NCI-H146 (cell line): Measurements from ENCODE around the gene TM9SF4.
"Not testable (repeated sequence)": the region's sequence is repeated elsewhere in the genome, so short reads cannot be mapped to it uniquely, and the experiment has no call there.

Source experiments
- DNase-seq: peaks from one replicate; lab custom pipeline; 2025; lab: John Stamatoyannopoulos, UW

Gene TM9SF4

DNA sequence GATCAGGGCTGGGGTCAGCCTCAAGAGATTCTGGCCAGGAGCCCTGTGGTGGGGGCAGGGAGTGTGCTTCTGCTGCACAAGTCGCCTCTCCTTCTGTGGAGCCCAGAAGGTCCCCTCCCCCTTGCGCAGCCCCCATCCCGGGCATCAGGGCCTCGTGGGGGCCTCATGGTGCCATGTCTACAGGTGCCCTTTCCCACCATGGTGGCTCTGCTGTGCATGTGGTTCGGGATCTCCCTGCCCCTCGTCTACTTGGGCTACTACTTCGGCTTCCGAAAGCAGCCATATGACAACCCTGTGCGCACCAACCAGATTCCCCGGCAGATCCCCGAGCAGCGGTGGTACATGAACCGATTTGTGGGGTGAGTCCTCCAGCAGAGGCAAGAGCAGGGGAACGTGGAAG is 48.1 kb downstream of the TM9SF4 start:
- DNase-seq = no peak

DNA sequence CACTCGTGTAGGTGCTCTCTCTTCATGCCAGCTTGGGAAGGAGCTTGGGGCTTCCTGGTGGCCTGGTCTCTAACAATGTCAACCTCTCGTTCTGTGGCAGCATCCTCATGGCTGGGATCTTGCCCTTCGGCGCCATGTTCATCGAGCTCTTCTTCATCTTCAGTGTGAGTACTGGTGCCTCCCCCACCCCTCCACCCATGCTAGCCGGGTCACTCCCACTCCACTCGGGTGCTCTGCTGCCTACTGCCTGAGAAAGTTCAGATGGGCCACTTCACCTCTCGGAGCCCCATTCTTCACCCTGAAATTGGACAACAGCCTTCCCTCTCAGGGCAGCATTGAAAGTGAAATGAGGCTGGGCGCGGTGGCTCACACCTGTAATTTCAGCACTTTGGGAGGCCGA is 48.8 kb downstream of the TM9SF4 start:
- DNase-seq = no peak

- DNase-seq = no peak
These were observed 49.6 kb downstream of the TM9SF4 start for GRCh38 chr20:32158943-32159660.

- DNase-seq = no peak
These were observed 50.3 kb downstream of the TM9SF4 start for GRCh38 chr20:32159766-32160221.

DNA sequence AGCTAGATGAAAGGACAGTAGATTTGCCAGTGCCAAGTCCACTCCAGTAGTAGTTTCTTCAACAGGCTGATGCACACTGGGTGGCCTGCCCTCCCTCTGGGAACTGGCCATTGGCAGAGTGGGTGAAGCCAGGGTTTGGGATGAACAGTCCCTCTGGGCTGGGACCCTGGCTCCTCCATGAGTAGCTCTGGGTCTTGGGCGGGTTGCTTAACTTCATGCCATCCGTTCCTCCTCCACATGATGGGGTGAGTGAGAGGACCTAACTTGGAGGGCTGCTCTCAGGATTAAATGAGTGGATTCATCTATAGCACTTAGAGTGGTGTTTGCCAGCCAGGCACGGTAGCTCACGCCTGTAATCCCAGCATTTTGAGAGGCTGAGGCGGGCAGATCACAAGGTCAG is 50.8 kb downstream of the TM9SF4 start:
- no peak for DNase-seq

- no peak for DNase-seq
These were observed 52.8 kb downstream of the TM9SF4 start for GRCh38 chr20:32162351-32162750.

GRCh38 chr20:32163951-32164350 is 54.4 kb downstream of the TM9SF4 start:
- no peak for DNase-seq

DNA sequence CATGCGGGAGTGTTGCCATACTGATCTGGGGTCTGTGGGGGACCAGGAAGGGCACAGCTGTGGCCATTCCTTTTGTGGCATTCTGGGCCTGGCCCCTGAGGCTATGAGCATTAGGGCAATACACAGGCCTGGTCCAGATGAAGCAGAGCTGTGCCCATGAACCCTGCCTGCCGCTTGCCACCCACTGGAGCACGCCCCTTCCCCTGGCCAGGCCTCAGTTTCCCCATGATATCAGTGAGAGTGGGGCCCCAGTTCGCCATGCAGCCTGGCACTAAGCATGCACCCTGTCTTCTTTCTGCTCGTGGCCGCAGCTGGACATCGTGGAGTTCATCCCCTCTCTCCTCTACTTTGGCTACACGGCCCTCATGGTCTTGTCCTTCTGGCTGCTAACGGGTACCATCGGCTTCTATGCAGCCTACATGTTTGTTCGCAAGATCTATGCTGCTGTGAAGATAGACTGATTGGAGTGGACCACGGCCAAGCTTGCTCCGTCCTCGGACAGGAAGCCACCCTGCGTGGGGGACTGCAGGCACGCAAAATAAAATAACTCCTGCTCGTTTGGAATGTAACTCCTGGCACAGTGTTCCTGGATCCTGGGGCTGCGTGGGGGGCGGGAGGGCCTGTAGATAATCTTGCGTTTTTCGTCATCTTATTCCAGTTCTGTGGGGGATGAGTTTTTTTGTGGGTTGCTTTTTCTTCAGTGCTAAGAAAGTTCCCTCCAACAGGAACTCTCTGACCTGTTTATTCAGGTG is 55.6 kb downstream of the TM9SF4 start:
- DNase-seq = no peak

- DNase-seq = no peak
These were observed 56.5 kb downstream of the TM9SF4 start for GRCh38 chr20:32165836-32166545.

- DNase-seq = no peak
These were observed 58.0 kb downstream of the TM9SF4 start for GRCh38 chr20:32167552-32167951.

DNA sequence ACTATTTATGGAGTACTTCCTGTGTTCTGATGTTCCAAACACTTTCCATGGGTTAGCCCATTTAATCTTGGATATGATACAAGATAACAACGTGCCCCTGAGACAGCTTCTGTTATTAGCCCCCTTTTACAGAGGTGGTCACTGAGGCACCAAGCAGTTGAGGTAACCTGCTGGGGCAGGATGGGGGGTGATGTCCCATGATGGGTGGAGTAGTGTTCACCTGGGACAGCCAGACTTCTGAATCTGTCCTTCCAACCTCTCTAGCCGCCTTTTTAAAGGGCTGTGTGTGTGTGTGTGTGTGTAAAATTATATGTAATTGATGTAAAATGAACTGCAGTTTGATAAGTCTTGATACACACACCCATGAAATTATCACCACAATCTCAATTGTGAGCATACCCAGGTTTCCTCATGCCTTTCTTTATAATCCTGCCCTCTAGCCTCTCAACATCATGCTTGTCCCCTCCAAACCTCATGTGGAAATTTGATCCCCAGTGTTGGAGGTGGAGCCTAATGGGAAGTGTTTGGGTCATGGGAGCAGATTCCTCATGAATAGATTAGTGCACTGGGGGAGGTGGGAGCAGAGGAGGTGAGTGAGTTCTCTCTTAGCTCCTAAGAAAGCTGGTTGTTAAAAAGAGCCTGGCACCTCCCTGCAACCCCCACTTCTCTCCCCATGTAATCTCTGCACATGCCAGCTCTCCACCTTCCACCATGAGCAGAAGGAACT is 58.8 kb downstream of the TM9SF4 start:
- DNase-seq = peak; percentile 15

DNA sequence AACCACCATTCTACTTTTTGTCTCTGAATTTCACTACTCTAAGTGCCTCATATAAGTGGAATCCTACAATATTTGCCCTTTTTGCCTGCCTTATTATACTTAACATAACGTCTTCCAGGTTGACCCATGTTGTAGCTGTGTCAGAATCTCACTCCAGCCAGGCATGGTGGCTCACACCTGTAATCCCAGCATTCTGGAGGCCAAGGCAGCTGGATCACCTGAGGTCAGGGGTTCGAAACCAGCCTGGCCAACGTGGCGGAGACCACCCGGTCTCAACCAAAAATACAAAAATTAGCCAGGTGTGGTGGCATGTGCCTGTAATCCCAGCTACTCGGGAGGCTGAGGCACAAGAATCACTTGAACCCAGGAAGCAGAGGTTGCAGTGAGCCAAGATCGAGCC is 68.2 kb downstream of the TM9SF4 start:
- not testable (repeated sequence) for DNase-seq

GRCh38 chr20:32179515-32179914 is 70.0 kb downstream of the TM9SF4 start:
- DNase-seq = no peak

- DNase-seq = no peak
These were observed 70.4 kb downstream of the TM9SF4 start for GRCh38 chr20:32179934-32180333.

- no peak for DNase-seq
These were observed 72.1 kb downstream of the TM9SF4 start for GRCh38 chr20:32181606-32182005.

GRCh38 chr20:32183947-32184635 is 74.6 kb downstream of the TM9SF4 start:
- DNase-seq = no peak

GRCh38 chr20:32184961-32185603 is 75.6 kb downstream of the TM9SF4 start:
- DNase-seq = no peak

DNA sequence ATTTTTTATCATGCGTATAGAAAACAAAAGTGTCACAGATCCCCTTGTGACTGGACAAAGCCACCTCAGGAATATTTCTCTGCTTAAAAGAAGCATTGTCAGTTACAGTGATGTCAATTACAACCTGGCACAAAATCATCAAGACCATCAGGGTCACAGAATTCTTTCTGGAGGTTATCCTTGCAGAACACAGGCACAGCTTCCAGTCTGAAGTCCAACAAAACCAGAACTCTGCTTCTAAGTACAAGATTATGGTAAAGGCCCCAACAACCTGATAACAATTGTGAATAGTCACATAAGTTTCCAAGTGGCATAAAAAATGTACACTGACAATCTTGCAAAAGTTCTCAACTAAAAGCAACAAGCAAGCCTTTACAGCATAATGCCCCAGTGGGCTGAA is 77.0 kb downstream of the TM9SF4 start:
- no peak for DNase-seq

- no peak for DNase-seq
These were observed 79.0 kb downstream of the TM9SF4 start for GRCh38 chr20:32188376-32189122.

DNA sequence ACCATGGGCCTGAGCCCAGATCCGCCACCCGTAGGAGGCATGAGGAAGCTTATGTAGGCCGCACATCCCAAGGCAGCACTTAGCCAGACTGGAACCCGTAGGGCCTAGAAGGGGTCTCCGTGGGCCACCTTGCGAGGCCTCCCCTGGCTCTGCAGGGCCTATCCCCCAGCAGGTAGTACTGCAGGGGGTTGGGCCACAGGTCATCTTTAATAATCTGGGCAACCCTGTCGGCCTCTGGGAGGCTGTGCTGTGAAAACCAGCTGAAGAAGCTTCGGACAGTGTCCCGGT is 79.6 kb downstream of the TM9SF4 start:
- DNase-seq = no peak
